HepG2 (cell line): Measurements from ENCODE around the gene FAM83F. TPM values are rescaled to one million over a fixed set of nuclear protein-coding genes. Genes with fewer than 3 reads are reported as not detected.

Experiments
- GPN1 ChIP-seq: sonication (generic); formaldehyde crosslinking; IDR thresholded peaks from 2 replicates; pipeline ENCODE4 v1.5.1; 2020; ENCODE audit warnings: missing genetic modification reagents, borderline replicate concordance
- HNF1B ChIP-seq: sonication (generic); formaldehyde crosslinking; IDR thresholded peaks from 2 replicates; pipeline ENCODE4 v1.5.1; 2020; ENCODE audit warnings: mild to moderate bottlenecking, moderate library complexity, missing genetic modification reagents
- KDM5A ChIP-seq: fragments of 200-600 bp; sonication (generic); IDR thresholded peaks from 2 replicates; pipeline ENCODE4 v1.7.0; 2018; ENCODE audit warnings: antibody characterized with exemption, mild to moderate bottlenecking, low read length, borderline replicate concordance
- NAIF1 ChIP-seq: sonication (generic); formaldehyde crosslinking; IDR thresholded peaks from 2 replicates; pipeline ENCODE4 v1.5.0; 2020; ENCODE audit warnings: mild to moderate bottlenecking, missing genetic modification reagents, borderline replicate concordance
- RARA ChIP-seq: IDR thresholded peaks from 2 replicates; pipeline ENCODE4 v1.6.1; 2016; ENCODE audit warnings: missing genetic modification reagents, missing compliant biosample characterization
- RXRB ChIP-seq: IDR thresholded peaks from 2 replicates; pipeline ENCODE4 v1.6.1; 2016; ENCODE audit warnings: borderline replicate concordance, missing genetic modification reagents, missing compliant biosample characterization
- SETDB1 ChIP-seq: sonication (generic); formaldehyde crosslinking; IDR thresholded peaks from 2 replicates; pipeline ENCODE4 v1.5.1; 2020; ENCODE audit warnings: missing genetic modification reagents, mild to moderate bottlenecking, borderline replicate concordance
- SNRNP70 ChIP-seq: fragments of 200-400 bp; formaldehyde crosslinking; IDR thresholded peaks from 2 replicates; pipeline ENCODE4 v1.6.1; 2017; ENCODE audit warnings: mild to moderate bottlenecking, low read depth, low read length, moderate library complexity
- ZNF276 ChIP-seq: sonication (generic); formaldehyde crosslinking; IDR thresholded peaks from 2 replicates; pipeline ENCODE4 v1.4.0; 2020; ENCODE audit warnings: mild to moderate bottlenecking, low read depth, missing genetic modification reagents
- ZNF414 ChIP-seq: sonication (generic); formaldehyde crosslinking; IDR thresholded peaks from 2 replicates; pipeline ENCODE4 v1.5.0; 2020; ENCODE audit warnings: missing genetic modification reagents
- ZNF597 ChIP-seq: sonication (generic); formaldehyde crosslinking; IDR thresholded peaks from 2 replicates; pipeline ENCODE4 v1.5.0; 2020; ENCODE audit warnings: missing genetic modification reagents
- ZNF720 ChIP-seq: sonication (generic); formaldehyde crosslinking; IDR thresholded peaks from 2 replicates; pipeline ENCODE4 v1.4.0; 2020; ENCODE audit warnings: missing genetic modification reagents
- polyA plus RNA-seq, 8 experiments: library from polyadenylated mRNA; depleted of rRNA in 3 of 8; stranded (reverse) in 7 of 8; unstranded in 1 of 8; fragments of >200 nt; fragmentation: Illumina TruSeq in 4 of 8; extraction: Trizol in 4 of 8; gene quantifications; 2 replicates each; pipeline versions ENCODE4 v1.2.1 to v1.2.3, GENCODE V29; 2011 to 2016; ENCODE audit warnings: low read depth in 4 of 8, missing spikeins in 1 of 8, mixed read lengths in 1 of 8; ENCODE audit not compliant: insufficient read depth in 1 of 8
- total RNA-seq, 5 experiments: library from RNA; depleted of rRNA; stranded (reverse); fragments of >200 nt; fragmentation: Illumina TruSeq; extraction: Trizol; gene quantifications; 2 replicates each; pipeline ENCODE4 v1.2.3, GENCODE V29; 2016; ENCODE audit warnings: low read depth in 1 of 5
- TF ChIP-seq, protein P1 (sequence below): sonication (generic); formaldehyde crosslinking; IDR thresholded peaks from 2 replicates; pipeline ENCODE4 v1.5.0; 2020; ENCODE audit warnings: missing genetic modification reagents
- TF ChIP-seq, protein P2 (sequence below): sonication (generic); formaldehyde crosslinking; IDR thresholded peaks from 2 replicates; pipeline ENCODE4 v1.4.0; 2020; ENCODE audit warnings: missing genetic modification reagents
- TF ChIP-seq, protein P3 (sequence below): IDR thresholded peaks from 2 replicates; pipeline ENCODE4 v1.6.1; 2016; ENCODE audit warnings: control low read depth
- TF ChIP-seq, protein P4 (sequence below): sonication (generic); formaldehyde crosslinking; IDR thresholded peaks from 2 replicates; pipeline ENCODE4 v1.4.0; 2020; ENCODE audit warnings: missing genetic modification reagents, borderline replicate concordance

FAM83F gene
- total and polyA plus RNA-seq, 2 of the 13 experiments (the other 11 are each of a cell fraction or from before 2014, with no cell fraction given), result not detected

DNA sequence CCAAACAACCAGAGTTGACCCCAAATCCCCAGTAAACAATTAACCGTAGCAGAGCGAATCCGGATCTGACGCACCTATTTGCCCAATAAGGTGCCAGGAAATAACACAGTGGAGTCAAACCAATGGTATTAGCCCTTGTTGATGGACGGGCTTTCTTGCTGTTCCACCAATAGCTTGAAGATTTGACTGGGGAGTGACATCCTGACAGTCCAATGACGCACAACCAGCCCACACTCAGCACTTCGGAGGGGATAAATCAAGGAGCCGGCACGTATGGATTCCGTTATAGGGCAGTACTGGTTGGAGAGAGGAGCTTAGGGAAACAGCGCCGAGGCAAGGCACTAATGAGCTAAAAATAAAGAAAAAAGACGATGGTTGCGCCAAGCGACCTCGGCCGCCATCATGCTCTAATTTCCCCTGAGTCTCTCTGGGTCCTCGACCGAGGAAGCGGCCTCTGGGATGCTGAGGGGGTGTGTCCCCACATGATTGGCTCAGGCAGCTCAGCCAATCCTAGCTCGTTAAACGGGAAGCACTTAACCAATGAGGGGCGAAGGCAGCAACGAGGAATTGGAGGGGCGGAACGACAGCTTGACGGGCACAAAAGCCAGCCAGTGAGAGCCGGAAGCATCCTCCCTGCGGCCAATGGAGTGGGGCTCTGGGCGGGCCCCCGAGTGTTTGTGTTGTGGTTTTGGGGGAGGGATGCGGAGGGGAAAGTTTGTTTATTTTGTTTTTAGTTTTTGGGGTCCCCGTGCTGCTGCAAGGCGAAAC, 49.5 kb downstream of the FAM83F start (continued):
- TF ChIP-seq, protein P1, sequence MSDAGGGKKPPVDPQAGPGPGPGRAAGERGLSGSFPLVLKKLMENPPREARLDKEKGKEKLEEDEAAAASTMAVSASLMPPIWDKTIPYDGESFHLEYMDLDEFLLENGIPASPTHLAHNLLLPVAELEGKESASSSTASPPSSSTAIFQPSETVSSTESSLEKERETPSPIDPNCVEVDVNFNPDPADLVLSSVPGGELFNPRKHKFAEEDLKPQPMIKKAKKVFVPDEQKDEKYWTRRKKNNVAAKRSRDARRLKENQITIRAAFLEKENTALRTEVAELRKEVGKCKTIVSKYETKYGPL (CRISPR knock-in tag), result peak; percentile 44; the same call in 1 of the 2 replicates
- no peak for TF ChIP-seq RXRB (CRISPR knock-in tag)
- TF ChIP-seq, protein P2, sequence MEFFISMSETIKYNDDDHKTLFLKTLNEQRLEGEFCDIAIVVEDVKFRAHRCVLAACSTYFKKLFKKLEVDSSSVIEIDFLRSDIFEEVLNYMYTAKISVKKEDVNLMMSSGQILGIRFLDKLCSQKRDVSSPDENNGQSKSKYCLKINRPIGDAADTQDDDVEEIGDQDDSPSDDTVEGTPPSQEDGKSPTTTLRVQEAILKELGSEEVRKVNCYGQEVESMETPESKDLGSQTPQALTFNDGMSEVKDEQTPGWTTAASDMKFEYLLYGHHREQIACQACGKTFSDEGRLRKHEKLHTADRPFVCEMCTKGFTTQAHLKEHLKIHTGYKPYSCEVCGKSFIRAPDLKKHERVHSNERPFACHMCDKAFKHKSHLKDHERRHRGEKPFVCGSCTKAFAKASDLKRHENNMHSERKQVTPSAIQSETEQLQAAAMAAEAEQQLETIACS (CRISPR knock-in tag), result peak; percentile 73
- no peak for TF ChIP-seq ZNF720
- no peak for TF ChIP-seq SETDB1 (CRISPR knock-in tag)
- TF ChIP-seq, protein P3, sequence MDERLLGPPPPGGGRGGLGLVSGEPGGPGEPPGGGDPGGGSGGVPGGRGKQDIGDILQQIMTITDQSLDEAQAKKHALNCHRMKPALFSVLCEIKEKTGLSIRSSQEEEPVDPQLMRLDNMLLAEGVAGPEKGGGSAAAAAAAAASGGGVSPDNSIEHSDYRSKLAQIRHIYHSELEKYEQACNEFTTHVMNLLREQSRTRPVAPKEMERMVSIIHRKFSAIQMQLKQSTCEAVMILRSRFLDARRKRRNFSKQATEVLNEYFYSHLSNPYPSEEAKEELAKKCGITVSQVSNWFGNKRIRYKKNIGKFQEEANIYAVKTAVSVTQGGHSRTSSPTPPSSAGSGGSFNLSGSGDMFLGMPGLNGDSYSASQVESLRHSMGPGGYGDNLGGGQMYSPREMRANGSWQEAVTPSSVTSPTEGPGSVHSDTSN (CRISPR knock-in tag), result peak; percentile 94
- TF ChIP-seq GPN1 (CRISPR knock-in tag), result no peak
- TF ChIP-seq ZNF276 (CRISPR knock-in tag), result no peak
- TF ChIP-seq KDM5A, result peak; percentile 83
- no peak for TF ChIP-seq RARA
- no peak for TF ChIP-seq ZNF414 (CRISPR knock-in tag)
- no peak for TF ChIP-seq SNRNP70
- TF ChIP-seq, protein P4, sequence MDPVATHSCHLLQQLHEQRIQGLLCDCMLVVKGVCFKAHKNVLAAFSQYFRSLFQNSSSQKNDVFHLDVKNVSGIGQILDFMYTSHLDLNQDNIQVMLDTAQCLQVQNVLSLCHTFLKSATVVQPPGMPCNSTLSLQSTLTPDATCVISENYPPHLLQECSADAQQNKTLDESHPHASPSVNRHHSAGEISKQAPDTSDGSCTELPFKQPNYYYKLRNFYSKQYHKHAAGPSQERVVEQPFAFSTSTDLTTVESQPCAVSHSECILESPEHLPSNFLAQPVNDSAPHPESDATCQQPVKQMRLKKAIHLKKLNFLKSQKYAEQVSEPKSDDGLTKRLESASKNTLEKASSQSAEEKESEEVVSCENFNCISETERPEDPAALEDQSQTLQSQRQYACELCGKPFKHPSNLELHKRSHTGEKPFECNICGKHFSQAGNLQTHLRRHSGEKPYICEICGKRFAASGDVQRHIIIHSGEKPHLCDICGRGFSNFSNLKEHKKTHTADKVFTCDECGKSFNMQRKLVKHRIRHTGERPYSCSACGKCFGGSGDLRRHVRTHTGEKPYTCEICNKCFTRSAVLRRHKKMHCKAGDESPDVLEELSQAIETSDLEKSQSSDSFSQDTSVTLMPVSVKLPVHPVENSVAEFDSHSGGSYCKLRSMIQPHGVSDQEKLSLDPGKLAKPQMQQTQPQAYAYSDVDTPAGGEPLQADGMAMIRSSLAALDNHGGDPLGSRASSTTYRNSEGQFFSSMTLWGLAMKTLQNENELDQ (CRISPR knock-in tag), result no peak
- no peak for TF ChIP-seq ZNF597 (CRISPR knock-in tag)
- peak; percentile 54; the same call in 1 of the 2 replicates for TF ChIP-seq HNF1B (CRISPR knock-in tag)
- TF ChIP-seq NAIF1, result no peak
